ENCODE measurements around the gene CARMIL3. TPM values are rescaled to one million over a fixed set of nuclear protein-coding genes. Genes with fewer than 3 reads are reported as not detected.

The CARMIL3 gene
- total and polyA plus RNA-seq, 2 of the 8 experiments (the other 6 are each of a cell fraction or from before 2014, with no cell fraction given), result 6.0 to 9.0 TPM

DNA sequence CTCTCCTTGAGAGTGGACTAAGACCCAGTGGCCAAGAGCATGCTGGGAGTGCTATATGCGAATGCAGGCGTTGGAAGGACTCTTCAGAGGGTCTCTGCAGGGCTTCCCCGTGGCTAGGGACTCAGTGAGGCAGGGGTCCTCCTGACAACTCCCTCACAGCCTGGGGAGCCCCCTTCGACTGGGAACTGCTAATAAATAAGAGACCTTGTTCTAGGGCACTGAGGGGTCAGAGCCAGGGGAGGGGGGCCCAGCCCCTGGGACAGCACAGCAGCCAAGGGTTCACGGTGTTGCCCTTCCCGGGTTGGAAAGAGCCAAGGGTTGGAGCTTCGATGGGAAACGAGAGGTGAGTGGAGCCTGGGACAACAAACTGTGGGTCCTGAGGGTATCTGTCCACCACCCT lies 13.6 kb downstream of the CARMIL3 start (continued):
- no peak for TF ChIP-seq RNF2 (IDR thresholded peaks at IDR 0.05; ENCODE audit: borderline replicate concordance, low read depth, low read length, missing control alignments, poor library complexity, severe bottlenecking)
- TF ChIP-seq FOSL1 (IDR thresholded peaks at IDR 0.05; ENCODE audit: insufficient read depth, low read depth, low read length), result no peak
- no peak for TF ChIP-seq EZH2 (IDR thresholded peaks at IDR 0.05; ENCODE audit: low read depth, low read length, severe bottlenecking)
- no peak for TF ChIP-seq SIN3A (conservative IDR thresholded peaks at IDR 0.05 in 1 of 2, IDR thresholded peaks at IDR 0.05 in 1 of 2; ENCODE audit: low read depth in 1 of 2, low read length in 2 of 2)
- no peak for TF ChIP-seq ASH2L (IDR thresholded peaks at IDR 0.05; ENCODE audit: low read length)

Measured in H1 (cell line).